Peyer's patch (tissue), 4 donors: ENCODE data around the gene ARHGAP19.

Experiments used
- POLR2A ChIP-seq, 2 donors: fragments of 450-650 bp; IDR thresholded peaks; one replicate each; pipeline ENCODE4 v1.5.1; 2017; ENCODE audit warnings: antibody characterized with exemption in 2 of 2, mild to moderate bottlenecking in 2 of 2, moderate library complexity in 2 of 2
- TF ChIP-seq, protein P1 (sequence below), 6 experiments: fragments of 450-650 bp in 4 of 6; fragments of 200-600 bp in 2 of 6; sonication (generic) in 1 of 6; IDR thresholded peaks; one replicate each; pipeline ENCODE4 v1.5.1; 2017 to 2019; ENCODE audit warnings: antibody characterized with exemption in 6 of 6, mild to moderate bottlenecking in 3 of 6, moderate library complexity in 1 of 6

GRCh38 chr10:97250952-97251351 lies 41.5 kb downstream of the ARHGAP19 start:
- no peak for TF ChIP-seq POLR2A (IDR thresholded peaks at IDR 0.05)
- TF ChIP-seq, protein P1, sequence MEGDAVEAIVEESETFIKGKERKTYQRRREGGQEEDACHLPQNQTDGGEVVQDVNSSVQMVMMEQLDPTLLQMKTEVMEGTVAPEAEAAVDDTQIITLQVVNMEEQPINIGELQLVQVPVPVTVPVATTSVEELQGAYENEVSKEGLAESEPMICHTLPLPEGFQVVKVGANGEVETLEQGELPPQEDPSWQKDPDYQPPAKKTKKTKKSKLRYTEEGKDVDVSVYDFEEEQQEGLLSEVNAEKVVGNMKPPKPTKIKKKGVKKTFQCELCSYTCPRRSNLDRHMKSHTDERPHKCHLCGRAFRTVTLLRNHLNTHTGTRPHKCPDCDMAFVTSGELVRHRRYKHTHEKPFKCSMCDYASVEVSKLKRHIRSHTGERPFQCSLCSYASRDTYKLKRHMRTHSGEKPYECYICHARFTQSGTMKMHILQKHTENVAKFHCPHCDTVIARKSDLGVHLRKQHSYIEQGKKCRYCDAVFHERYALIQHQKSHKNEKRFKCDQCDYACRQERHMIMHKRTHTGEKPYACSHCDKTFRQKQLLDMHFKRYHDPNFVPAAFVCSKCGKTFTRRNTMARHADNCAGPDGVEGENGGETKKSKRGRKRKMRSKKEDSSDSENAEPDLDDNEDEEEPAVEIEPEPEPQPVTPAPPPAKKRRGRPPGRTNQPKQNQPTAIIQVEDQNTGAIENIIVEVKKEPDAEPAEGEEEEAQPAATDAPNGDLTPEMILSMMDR (IDR thresholded peaks at IDR 0.05): no peak
